Transverse colon (tissue), 4 donors: ENCODE measurements around the gene RANBP10. TPM values are rescaled to one million over a fixed set of nuclear protein-coding genes. Genes with fewer than 3 reads are reported as not detected.

Source experiments
- DNase-seq: peaks from one replicate; pipeline ENCODE4 v3.0.0-alpha.2; 2019
- H3K27ac ChIP-seq, 4 donors: fragments of 200-600 bp; sonication (generic); 2 replicates each; pipeline ENCODE4 v1.5.1; 2016 to 2018; ENCODE audit warnings: inconsistent platforms in 4 of 4
- H3K27me3 ChIP-seq: fragments of 200-600 bp; sonication (generic); 2 replicates; pipeline ENCODE4 v1.5.1; 2017; ENCODE audit warnings: inconsistent platforms
- H3K36me3 ChIP-seq, 4 donors: fragments of 200-600 bp; sonication (generic); 2 replicates each; pipeline ENCODE4 v1.5.1; 2017 to 2019; ENCODE audit warnings: inconsistent platforms in 4 of 4
- H3K4me1 ChIP-seq, 4 donors: fragments of 200-600 bp; sonication (generic); 2 replicates each; pipeline ENCODE4 v1.5.1; 2017 to 2020; ENCODE audit warnings: inconsistent platforms in 4 of 4
- H3K4me3 ChIP-seq, 4 donors: fragments of 200-600 bp; sonication (generic); 1 replicate in 1 of 4; 2 replicates in 3 of 4; pipeline versions ENCODE4 v1.5.1 to v1.6.1; 2017 to 2019; ENCODE audit warnings: inconsistent platforms in 4 of 4
- H3K9me3 ChIP-seq, 2 donors: fragments of 200-600 bp; sonication (generic); 2 replicates each; pipeline ENCODE4 v1.5.1; 2017 to 2019; ENCODE audit warnings: inconsistent platforms in 2 of 2
- CTCF ChIP-seq, 5 experiments: fragments of 200-600 bp in 3 of 5; fragments of 450-650 bp in 2 of 5; sonication (generic) in 3 of 5; IDR thresholded peaks; 1 replicate in 2 of 5; 2 replicates in 3 of 5; pipeline ENCODE4 v1.5.1; 2016 to 2017; ENCODE audit warnings: antibody characterized with exemption in 5 of 5, inconsistent platforms in 3 of 5, mild to moderate bottlenecking in 2 of 5, moderate library complexity in 1 of 5
- EP300 ChIP-seq: sonication (generic); formaldehyde crosslinking; IDR thresholded peaks from one replicate; pipeline ENCODE4 v1.6.1; 2017; ENCODE audit warnings: antibody characterized with exemption, low read depth
- POLR2A ChIP-seq: fragments of 450-650 bp; IDR thresholded peaks from one replicate; pipeline ENCODE4 v1.6.1; 2016; ENCODE audit warnings: antibody characterized with exemption, mild to moderate bottlenecking, moderate library complexity
- POLR2AphosphoS5 ChIP-seq, 3 donors: sonication (generic); formaldehyde crosslinking; IDR thresholded peaks; one replicate each; pipeline ENCODE4 v1.6.1; 2016; ENCODE audit warnings: antibody characterized with exemption in 3 of 3
- WGBS, 2 donors: methylation state at CpG; one replicate each; pipeline ENCODE4 v1.1.5; 2018; ENCODE audit warnings: low coverage in 1 of 2; 5-methylcytosine and 5-hydroxymethylcytosine counted together
- in situ Hi-C, 4 donors: fragments of 200-750 bp; cut with MboI; loops; one replicate each; pipeline versions ENCODE4 v1.15.0 to v1.15.1; 2017; ENCODE audit warnings: low sequenced_read_pairs in 3 of 4, low pct_ligation_motif_present in 1 of 4, low pct_unique_long_range_greater_than_20kb in 1 of 4
- intact Hi-C: fragments of 100-400 bp; cut with DNase I; formaldehyde crosslinking; loops from one replicate; pipeline ENCODE4 v1.15.1; 2023; ENCODE audit warnings: low total_unique reads
- total RNA-seq, 4 donors: library from RNA; depleted of rRNA; stranded (reverse); fragments of >200 nt; gene quantifications; one replicate each; pipeline ENCODE4 v1.1.0, GENCODE V29; 2016

Gene RANBP10
- total RNA-seq, 4 donors from 2014 or later: 15.1 to 32.9 (median 19.1) TPM

- H3K9me3 ChIP-seq: no peaks in the 10 kb centered on the region
- peaks cover 18 to 56% (median 37%) of the 10 kb centered on the region in 4 donors for H3K4me1 ChIP-seq
- in situ Hi-C loops: loop anchor here in 1 of 4 donors (10.0 kb wide), 1 partner anchor 136 kb away; no protein-coding TSS in a partner anchor
- TF ChIP-seq POLR2A: no peak
- TF ChIP-seq EP300: no peak
- TF ChIP-seq POLR2AphosphoS5 (IDR thresholded peaks at IDR 0.05): peak in 1 of 3 donors; percentile 50
- TF ChIP-seq CTCF (IDR thresholded peaks at IDR 0.05): no peak
- intact Hi-C loops: no loop called here
- WGBS, 2 donors: 36% methylated on average over 12 of the region's 12 CpGs
- H3K4me3 ChIP-seq: no peak overlapping the region
- H3K36me3 ChIP-seq: no peaks in the 10 kb centered on the region
- peak; percentile 54 for DNase-seq
- no peaks in the 10 kb centered on the region for H3K27me3 ChIP-seq
- H3K27ac ChIP-seq: peak overlapping the region; percentile 63 to 79 (median 77)
Measured at GRCh38 chr16:67678354-67679023, 127.9 kb downstream of the RANBP10 start.

- in situ Hi-C loops: loop anchor here in 1 of 4 donors (10.0 kb wide), 1 partner anchor 137 kb away; no protein-coding TSS in a partner anchor
- peak overlapping the region; percentile 63 to 79 (median 77) for H3K27ac ChIP-seq
Measured at GRCh38 chr16:67677712-67678111, 128.6 kb downstream of the RANBP10 start.

DNA sequence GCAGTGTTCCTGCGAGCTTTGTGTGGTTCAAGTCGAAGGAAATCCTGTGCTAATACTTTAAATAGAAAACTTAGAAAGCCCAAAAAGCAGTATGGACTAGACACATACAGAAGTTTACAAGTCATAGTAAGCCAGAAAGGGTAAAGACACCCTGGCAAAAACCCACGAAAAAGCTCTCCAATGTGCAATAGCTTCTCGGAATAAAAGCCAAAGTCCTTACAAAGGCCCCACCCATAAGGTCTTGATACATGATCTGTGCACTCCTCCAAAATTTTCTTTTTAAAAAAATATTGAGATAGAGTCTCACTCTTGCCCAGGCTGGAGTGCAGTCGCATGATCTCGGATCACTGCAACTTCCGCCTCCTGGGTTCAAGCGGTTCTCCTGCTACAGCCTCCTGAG lies 129.4 kb downstream of the RANBP10 start:
- in situ Hi-C loops: loop anchor here in 1 of 4 donors (10.0 kb wide), 1 partner anchor 138 kb away; no protein-coding TSS in a partner anchor
- WGBS, 2 donors: 40 to 70% methylated on average over 3 to 8 of the region's 8 CpGs
- no peak overlapping the region for H3K4me3 ChIP-seq
- no peaks in the 10 kb centered on the region for H3K9me3 ChIP-seq
- H3K27me3 ChIP-seq: no peaks in the 10 kb centered on the region
- DNase-seq: no peak
- intact Hi-C loops: no loop called here
- TF ChIP-seq POLR2A (no peak), POLR2AphosphoS5 (IDR thresholded peaks at IDR 0.05) (no peak)
- peaks cover 24 to 69% (median 45%) of the 10 kb centered on the region in 4 donors for H3K4me1 ChIP-seq
- H3K27ac ChIP-seq: peak overlapping the region in 2 of 4 donors; percentile 11 to 38
- no peaks in the 10 kb centered on the region for H3K36me3 ChIP-seq

More at GRCh38 chr16:67677712-67678111, 128.6 kb downstream of the RANBP10 start:
- TF ChIP-seq EP300: no peak
- no peaks in the 10 kb centered on the region for H3K9me3 ChIP-seq
- DNase-seq: no peak
- 81% methylated on average over 1 of the region's 1 CpG; no CpG with 5 or more reads in 1 of the 2 donors for WGBS, 2 donors
- H3K27me3 ChIP-seq: no peaks in the 10 kb centered on the region
- no peak overlapping the region for H3K4me3 ChIP-seq
- H3K4me1 ChIP-seq: peaks cover 24 to 64% (median 45%) of the 10 kb centered on the region in 4 donors
- intact Hi-C loops: no loop called here
- H3K36me3 ChIP-seq: no peaks in the 10 kb centered on the region

- intact Hi-C loops: no loop called here
- WGBS, 2 donors: 65 to 70% methylated on average over 3 to 4 of the region's 4 CpGs
- H3K27ac ChIP-seq: peak overlapping the region in 2 of 4 donors; percentile 11 to 38
Measured at GRCh38 chr16:67676516-67676915, 129.8 kb downstream of the RANBP10 start.

More at GRCh38 chr16:67676516-67676915, 129.8 kb downstream of the RANBP10 start:
- H3K9me3 ChIP-seq: no peaks in the 10 kb centered on the region
- no peaks in the 10 kb centered on the region for H3K36me3 ChIP-seq
- no peaks in the 10 kb centered on the region for H3K27me3 ChIP-seq
- in situ Hi-C loops: loop anchor here in 1 of 4 donors (10.0 kb wide), 1 partner anchor 138 kb away; no protein-coding TSS in a partner anchor
- no peak for DNase-seq
- peaks cover 24 to 69% (median 45%) of the 10 kb centered on the region in 4 donors for H3K4me1 ChIP-seq
- TF ChIP-seq POLR2AphosphoS5 (IDR thresholded peaks at IDR 0.05): no peak
- no peak for TF ChIP-seq POLR2A
- TF ChIP-seq EP300: no peak
- TF ChIP-seq CTCF (IDR thresholded peaks at IDR 0.05): no peak
- no peak overlapping the region for H3K4me3 ChIP-seq
